NT2/D1 (cell line): ENCODE data around the gene PFKM.

Experiments
- SUZ12 ChIP-seq: IDR thresholded peaks from 2 replicates; pipeline ENCODE4 v1.6.1; 2011; ENCODE audit not compliant: insufficient read length, insufficient read depth; ENCODE audit errors: extremely low read depth
- YY1 ChIP-seq: IDR thresholded peaks from 2 replicates; pipeline ENCODE4 v1.6.1; 2011; ENCODE audit not compliant: insufficient read length, insufficient read depth
- ZNF274 ChIP-seq: IDR thresholded peaks from 2 replicates; pipeline ENCODE4 v1.6.1; 2011; ENCODE audit warnings: mild to moderate bottlenecking, low read depth, low read length

DNA sequence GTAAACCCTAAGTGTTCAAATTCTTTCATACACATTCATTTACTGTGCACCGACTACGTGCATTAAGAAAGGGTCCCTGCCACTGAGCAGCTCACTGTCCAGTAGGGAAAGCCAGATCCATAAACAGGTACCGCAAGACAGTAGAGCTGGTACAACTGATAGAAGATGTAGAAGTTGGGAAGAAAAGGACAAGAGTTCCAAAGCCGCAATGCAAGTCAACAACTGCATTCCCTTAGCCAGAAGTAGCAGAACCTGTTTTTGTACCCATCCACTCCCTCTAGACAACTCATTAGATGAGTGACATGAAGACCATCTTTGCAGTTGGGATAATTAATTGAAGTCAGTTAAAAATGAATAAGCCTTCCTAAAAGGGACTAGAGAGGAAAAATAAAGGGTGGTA lies 14.6 kb upstream of the PFKM start:
- TF ChIP-seq YY1: no peak
- TF ChIP-seq SUZ12: no peak
- no peak for TF ChIP-seq ZNF274
